ENCODE measurements around the gene UQCRHL. TPM values are rescaled to one million over a fixed set of nuclear protein-coding genes. Genes with fewer than 3 reads are reported as not detected.

UQCRHL gene
- total RNA-seq, 1 experiment from 2014 or later = 8.0 TPM

GRCh38 chr1:15799004-15799867 lies 8.2 kb downstream of the UQCRHL start:
- peak; percentile 79 for DNase-seq (ENCODE audit: low spot score)

DNA sequence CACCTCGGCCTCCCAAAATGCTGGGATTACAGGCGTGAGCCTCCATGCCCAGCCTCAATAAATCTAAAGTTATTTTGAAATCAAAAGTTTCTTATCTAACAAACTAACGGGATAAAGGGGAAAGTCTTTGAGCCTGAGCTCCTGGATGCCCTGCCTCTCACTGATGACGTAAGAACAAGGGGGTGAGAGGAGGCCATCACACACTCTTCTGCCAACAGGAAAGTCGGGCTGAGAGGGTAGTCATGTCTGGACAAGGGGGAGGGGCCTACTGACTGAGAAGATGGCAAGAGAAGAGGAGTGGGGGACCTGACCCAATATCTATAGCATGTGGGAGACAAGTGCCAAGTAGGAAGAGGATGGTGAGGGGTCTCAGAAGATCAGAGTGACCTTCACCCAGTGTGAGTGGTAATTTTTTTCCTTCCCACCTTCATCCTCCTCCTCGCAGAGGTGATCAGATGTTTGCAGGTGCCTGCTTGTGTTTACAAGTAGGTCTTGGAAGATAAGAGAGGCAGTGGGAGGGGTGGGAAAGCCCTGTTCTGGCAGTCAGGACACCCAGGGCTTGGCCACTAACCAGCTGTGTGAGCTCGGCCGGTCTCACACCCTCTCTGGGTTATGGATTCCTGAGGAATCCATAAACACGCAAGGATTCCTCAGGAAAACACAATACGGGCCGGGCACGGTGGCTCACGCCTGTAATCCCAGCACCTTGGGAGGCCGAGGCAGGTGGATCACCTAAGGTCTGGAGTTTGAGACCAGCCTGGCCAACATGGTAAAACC lies 9.6 kb downstream of the UQCRHL start:
- DNase-seq (ENCODE audit: low spot score) = no peak

- DNase-seq (ENCODE audit: low spot score) = no peak
Measured at GRCh38 chr1:15796086-15796462, 11.4 kb downstream of the UQCRHL start.

DNA sequence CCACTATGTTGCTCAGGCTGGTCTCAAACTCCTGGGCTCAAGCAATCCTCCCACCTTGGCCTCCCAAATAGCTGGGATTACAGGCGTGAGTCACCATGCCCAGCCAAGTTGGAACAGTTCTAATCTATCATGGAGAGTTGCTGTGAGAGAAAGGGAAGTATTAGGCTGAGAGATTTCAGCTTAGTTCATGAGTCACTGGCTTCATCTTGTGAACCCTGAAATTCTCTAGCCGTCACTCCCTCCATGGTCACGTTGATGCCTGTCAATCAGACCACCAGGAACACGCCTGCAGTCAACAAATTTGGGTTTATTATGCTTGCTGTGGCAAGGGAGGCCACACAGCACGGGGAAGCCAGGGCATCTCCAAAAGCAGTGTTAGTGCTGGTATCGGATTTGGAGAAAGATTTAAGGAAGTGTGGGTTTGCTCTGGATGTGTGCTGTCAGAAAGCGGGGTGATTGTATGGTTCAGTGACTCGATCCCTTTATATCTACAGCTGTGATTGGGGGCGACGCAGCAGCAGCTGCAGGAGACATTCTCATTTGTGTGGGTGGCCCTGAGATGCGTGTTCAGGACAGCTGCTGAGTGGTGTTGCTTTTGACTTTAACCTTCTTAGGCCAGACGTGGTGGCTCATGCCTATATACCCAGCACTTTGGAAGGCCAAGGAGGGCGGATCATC lies 18.7 kb downstream of the UQCRHL start:
- DNase-seq (ENCODE audit: low spot score) = no peak

GRCh38 chr1:15786581-15786980 lies 20.9 kb downstream of the UQCRHL start:
- no peak for DNase-seq (ENCODE audit: low spot score)

DNA sequence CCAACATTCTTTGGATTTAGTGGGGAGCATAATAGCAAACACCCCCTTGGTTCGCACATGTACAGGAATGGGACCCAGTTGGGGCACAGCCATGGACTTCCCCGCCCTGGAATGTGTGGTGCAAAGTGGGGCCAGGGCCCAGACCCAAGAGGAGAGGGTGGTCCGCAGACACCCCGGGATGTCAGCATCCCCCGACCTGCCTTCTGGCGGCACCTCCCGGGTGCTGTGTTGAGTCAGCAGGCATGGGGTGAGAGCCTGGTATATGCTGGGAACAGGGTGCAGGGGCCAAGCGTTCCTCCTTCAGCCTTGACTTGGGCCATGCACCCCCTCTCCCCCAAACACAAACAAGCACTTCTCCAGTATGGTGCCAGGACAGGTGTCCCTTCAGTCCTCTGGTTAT lies 21.8 kb downstream of the UQCRHL start:
- DNase-seq (ENCODE audit: low spot score) = no peak

DNA sequence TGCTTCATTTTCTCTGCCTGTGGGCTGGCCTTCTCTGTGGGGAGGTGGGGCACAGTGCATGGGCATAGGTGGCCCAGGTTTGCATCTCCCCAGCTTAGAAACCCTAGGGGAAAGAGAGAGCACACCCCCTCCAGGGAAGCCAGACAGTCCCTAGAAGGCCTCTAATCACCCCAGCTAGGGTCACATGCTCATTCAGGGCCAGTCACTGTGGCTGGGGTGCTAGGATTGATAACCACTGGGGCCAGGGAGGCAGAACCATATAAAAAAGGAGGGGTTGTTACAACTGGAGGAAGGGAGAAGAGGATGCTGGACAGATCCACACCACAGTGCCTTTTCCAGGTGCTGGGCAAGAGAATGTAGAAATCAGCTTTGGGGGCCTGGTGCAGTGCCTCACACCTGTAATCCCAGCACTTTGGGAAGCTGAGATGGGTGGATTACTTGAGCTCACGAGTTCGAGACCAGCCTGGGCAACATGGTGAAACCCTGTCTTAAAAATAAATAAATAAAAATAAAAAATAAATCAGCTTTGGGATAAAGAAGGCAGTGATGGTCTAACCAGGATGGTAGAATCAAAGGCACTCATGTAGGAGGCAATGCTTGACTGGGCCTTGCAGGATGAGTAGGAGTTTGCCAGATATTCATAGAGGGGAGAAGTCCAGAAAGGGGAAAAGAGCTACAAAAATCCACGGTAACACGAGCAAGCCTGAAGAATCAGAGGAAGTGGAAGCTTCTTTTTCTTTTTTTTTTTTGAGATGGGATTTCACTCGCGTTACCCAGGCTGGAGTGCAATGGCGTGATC lies 29.3 kb downstream of the UQCRHL start:
- DNase-seq (ENCODE audit: low spot score) = no peak

DNA sequence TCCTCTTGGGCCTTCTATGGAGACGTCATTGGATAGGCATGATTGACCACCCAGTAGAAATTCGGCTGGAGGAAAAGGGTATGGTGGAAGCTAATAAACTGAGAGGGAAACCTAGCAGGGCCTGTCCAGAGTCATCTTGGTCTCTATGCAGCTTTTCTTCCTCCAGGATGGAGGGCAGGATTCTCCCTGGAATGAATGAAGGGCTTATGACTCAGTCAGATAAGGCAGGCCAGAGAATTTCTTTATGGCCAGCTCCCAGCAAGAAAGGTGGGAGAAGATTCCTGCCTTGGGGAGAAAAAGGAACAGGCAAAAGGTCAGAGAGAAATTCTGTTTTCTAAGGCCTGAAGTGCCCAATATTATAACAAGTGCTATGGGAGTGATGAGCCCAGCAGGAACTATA lies 31.7 kb downstream of the UQCRHL start:
- DNase-seq (ENCODE audit: low spot score) = no peak

DNA sequence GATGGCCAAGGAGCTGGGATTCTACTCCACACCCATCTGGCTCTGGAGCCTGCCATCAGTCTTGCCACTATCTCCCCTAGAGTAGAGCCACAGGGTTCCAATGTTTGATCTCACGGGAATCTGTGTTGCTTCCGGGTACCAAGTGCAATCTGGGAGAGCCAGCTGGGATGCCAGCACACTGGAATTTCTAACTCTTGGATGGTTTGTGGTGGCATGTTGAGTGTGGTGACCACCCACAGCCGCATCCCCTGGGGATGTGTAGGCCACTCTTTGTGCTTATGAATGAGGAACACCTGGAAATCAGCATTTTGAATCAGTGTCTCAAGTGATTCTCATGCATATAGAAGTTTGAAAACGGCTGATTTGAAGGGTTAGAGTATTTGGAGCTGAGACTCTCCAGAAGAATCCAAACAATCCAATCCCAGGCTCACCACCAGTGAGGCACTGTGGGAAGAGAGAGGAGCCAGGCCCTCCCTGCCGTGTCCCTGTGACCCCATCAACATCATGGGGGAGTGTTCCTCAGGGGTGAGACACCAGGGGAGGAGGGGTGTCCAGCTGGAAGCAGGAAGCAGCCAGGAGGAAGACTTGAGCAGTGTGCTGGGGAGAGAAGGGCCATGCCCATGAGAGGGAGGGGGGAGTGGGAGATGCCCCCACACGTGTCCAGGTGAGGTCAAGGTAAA lies 35.5 kb downstream of the UQCRHL start:
- no peak for DNase-seq (ENCODE audit: low spot score)

DNA sequence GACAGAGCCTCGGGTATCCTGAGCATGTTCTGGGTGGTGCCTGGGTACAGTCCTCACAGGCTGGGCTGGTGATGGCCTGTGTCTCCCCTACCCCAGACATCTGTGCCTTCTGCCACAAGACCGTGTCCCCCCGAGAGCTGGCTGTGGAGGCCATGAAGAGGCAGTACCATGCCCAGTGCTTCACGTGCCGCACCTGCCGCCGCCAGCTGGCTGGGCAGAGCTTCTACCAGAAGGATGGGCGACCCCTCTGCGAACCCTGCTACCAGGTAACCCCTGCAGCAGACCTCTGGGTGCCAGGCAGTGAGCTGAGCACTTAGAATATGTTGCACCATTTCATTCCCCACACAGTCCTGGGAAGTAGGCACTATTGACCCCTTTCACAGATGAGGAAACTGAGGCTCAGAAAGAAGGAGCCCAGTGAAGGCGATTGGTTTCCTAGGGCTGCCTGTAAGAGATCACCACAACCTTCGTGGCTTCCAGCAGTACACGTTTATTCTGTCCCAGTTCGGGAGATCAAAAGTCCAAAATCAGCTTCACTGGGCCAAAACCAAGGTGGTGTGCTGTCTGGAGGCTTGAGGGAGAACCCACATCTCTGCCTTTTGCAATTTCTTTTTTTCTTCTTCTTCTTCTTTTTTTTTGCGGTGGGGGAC lies 37.0 kb downstream of the UQCRHL start:
- DNase-seq (ENCODE audit: low spot score) = no peak

DNA sequence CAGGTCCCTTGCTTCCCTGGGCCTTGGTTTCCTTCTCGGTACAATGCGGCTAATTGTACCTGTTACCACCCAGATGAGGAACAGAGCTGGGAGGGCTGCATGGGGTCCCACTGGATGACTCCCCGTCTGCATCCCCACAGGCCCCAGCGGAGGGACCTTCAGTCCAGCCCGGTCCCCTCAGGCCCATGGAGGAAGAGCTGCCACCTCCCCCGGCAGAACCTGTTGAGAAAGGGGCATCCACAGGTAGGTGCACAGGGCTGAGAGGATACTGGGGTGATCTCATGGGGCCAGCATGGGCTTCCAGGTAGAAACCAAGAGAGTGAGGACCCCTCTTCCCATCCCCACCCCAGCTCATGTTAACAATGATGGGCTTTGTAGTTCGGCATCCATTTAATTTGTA lies 39.1 kb downstream of the UQCRHL start:
- DNase-seq (ENCODE audit: low spot score) = no peak

DNA sequence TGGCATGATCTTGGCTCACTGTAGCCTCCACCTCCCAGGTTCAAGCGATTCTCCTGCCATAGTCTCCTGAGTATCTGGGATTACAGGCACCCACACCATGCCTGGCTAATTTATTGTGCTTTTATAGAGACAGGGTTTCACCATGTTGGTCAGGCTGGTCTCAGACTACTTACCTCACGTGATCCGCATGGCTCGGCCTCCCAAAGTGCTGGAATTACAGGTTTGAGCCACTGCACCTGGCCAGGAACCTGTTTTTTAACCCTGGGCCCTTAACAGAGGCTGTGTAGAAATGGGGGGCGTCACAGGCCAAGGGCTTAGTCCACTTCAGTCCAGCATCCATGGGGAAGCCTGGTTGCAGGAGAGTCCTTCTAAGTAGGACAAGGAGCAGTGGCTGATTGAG lies 39.5 kb downstream of the UQCRHL start:
- DNase-seq (ENCODE audit: low spot score) = no peak

DNA sequence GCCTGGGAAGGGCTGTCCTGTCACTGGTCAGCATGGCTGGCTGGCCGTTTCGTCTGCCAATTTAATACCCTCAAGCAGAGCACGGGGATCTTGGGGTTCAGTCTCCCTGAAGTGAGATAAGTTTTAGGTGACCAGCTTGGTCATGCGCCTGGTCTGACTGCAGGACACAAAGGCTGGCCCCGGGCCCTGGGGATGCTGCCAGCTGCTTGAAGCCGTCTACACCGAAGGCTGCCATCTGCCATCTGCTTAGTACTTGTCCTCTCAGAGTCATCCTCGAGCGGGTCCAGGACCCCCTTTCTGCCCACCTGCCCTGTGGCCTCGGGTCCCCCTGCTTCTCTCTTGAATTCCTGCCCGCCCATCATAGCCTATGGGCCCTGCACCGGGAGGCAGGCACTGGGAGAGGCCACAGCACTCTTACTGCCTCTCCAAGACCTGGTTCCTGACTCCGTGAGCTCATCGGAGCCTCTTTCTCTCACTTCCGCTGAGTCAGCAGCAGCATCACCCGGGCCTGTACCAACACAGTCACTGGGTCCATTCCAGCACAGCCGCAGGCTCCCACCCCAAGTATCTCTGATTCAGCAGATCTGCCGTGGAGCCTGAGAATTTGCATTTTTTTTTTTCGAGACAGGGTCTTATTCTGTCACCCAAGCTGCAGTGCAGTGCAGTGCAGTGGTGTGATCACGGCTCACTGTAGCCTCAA lies 41.8 kb downstream of the UQCRHL start:
- no peak for DNase-seq (ENCODE audit: low spot score)

DNA sequence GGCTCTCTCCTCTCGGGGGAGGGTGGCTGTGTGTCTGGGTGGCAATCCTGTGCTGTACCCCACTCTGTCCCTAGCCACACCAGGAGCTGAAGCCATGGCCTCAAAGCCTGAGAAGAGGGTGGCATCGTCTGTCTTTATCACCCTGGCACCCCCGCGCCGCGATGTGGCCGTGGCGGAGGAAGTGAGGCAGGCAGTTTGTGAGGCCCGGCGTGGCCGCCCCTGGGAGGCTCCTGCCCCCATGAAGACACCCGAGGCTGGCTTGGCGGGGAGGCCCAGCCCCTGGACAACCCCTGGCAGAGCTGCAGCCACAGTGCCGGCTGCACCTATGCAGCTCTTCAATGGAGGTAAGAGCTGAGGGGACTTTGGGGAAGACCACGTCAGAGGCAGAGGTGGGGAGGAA lies 42.6 kb downstream of the UQCRHL start:
- DNase-seq (ENCODE audit: low spot score) = no peak

- DNase-seq (ENCODE audit: low spot score) = peak; percentile 42
Measured at GRCh38 chr1:15764269-15764764, 43.1 kb downstream of the UQCRHL start.

- DNase-seq (ENCODE audit: low spot score) = no peak
Measured at GRCh38 chr1:15762546-15762945, 44.9 kb downstream of the UQCRHL start.

DNA sequence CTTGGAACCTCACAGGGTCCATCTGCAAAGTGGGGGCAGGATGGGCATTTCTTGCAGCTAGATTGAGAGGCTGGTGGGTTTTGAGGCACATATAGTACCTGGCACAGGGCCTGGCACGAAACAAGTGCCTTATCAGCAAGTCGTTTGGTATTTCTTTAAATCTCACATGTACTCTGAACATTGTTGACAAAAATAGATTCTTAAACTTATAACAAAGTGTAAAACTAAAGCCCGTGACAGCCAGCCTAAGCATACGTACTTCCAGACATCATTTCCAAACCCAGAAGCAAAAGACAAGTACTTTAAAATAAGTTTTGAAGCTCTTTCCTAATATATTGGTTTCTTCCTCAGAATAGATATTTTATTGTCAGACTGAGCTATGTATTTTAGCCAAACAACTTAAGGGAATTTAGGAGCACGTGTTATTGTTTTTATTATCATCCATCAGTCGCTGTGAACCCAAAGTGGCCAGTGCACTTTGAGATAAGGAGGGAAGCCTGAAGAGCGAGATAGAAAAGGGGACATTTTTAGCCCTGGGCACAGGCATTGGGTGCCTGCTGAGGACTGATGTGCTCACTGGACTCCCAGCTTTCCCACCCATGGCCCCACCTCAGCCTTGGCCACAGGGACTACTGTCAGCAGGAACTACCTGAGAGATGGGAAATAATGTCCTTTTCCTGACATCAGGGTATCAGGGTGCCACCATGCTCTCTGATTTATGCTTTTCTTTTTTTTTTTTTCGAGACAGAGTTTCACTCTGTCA lies 45.9 kb downstream of the UQCRHL start:
- no peak for DNase-seq (ENCODE audit: low spot score)

GRCh38 chr1:15760520-15761211 lies 46.8 kb downstream of the UQCRHL start:
- no peak for DNase-seq (ENCODE audit: low spot score)
